ENCODE results near the gene PPP1R12C.

Gene PPP1R12C

GRCh38 chr19:55044771-55045716 is 72.4 kb downstream of the PPP1R12C start:
- no peak for DNase-seq (ENCODE audit: low read depth)

GRCh38 chr19:55044286-55044685 is 73.2 kb downstream of the PPP1R12C start:
- no peak for DNase-seq (ENCODE audit: low read depth)

GRCh38 chr19:55042688-55043087 is 74.7 kb downstream of the PPP1R12C start:
- no peak for DNase-seq (ENCODE audit: low read depth)

- DNase-seq (ENCODE audit: low read depth): no peak
Observed at GRCh38 chr19:55042344-55042678, 75.1 kb downstream of the PPP1R12C start.

- DNase-seq (ENCODE audit: low read depth): no peak
Observed at GRCh38 chr19:55041627-55042343, 75.7 kb downstream of the PPP1R12C start.

- no peak for DNase-seq (ENCODE audit: low read depth)
Observed at GRCh38 chr19:55041244-55041626, 76.2 kb downstream of the PPP1R12C start.

Measured in activated T-cell treated with anti-CD3 and anti-CD28 coated beads for 1 hour (primary cell).